HepG2 (cell line): ENCODE results near the gene EVC. TPM values are rescaled to one million over a fixed set of nuclear protein-coding genes. Genes with fewer than 3 reads are reported as not detected.

ENCODE experiments used
- EEA1 ChIP-seq: sonication (generic); formaldehyde crosslinking; IDR thresholded peaks from 2 replicates; pipeline ENCODE4 v1.5.1; 2020; ENCODE audit warnings: mild to moderate bottlenecking, missing genetic modification reagents, borderline replicate concordance
- ERF ChIP-seq: IDR thresholded peaks from 2 replicates; pipeline ENCODE4 v1.6.1; 2018; ENCODE audit warnings: missing biosample characterization, missing genetic modification reagents
- NCOA2 ChIP-seq: sonication (generic); formaldehyde crosslinking; IDR thresholded peaks from 2 replicates; pipeline ENCODE4 v1.8.0; 2022; ENCODE audit warnings: inconsistent platforms
- PAWR ChIP-seq: sonication (generic); formaldehyde crosslinking; IDR thresholded peaks from 2 replicates; pipeline ENCODE4 v1.4.0; 2020; ENCODE audit warnings: missing genetic modification reagents, mild to moderate bottlenecking, borderline replicate concordance
- RARG ChIP-seq: sonication (generic); formaldehyde crosslinking; IDR thresholded peaks from 2 replicates; pipeline ENCODE4 v1.4.0; 2020; ENCODE audit warnings: low read depth, mild to moderate bottlenecking, missing genetic modification reagents
- TARDBP ChIP-seq: sonication (generic); formaldehyde crosslinking; IDR thresholded peaks from 2 replicates; pipeline ENCODE4 v1.8.0; 2022; ENCODE audit warnings: mild to moderate bottlenecking, missing genetic modification reagents
- TBX2 ChIP-seq: sonication (generic); formaldehyde crosslinking; IDR thresholded peaks from 2 replicates; pipeline ENCODE4 v1.5.0; 2020; ENCODE audit warnings: missing genetic modification reagents, mild to moderate bottlenecking, borderline replicate concordance
- U2AF1 ChIP-seq: fragments of 200-400 bp; formaldehyde crosslinking; optimal IDR thresholded peaks from 2 replicates; pipeline ENCODE3; 2017; ENCODE audit warnings: mild to moderate bottlenecking, low read depth, low read length
- ZEB1 ChIP-seq: IDR thresholded peaks from 2 replicates; pipeline ENCODE4 v1.6.1; 2012; ENCODE audit warnings: mild to moderate bottlenecking, low read depth, inconsistent platforms; ENCODE audit not compliant: insufficient replicate concordance
- ZNF331 ChIP-seq: sonication (generic); formaldehyde crosslinking; IDR thresholded peaks from 2 replicates; pipeline ENCODE4 v1.4.0; 2020; ENCODE audit warnings: missing genetic modification reagents
- ZNF431 ChIP-seq: sonication (generic); formaldehyde crosslinking; IDR thresholded peaks from 2 replicates; pipeline ENCODE4 v1.9.0; 2022; ENCODE audit warnings: missing genetic modification reagents, low read depth, mild to moderate bottlenecking, borderline replicate concordance
- ZNF550 ChIP-seq: sonication (generic); formaldehyde crosslinking; IDR thresholded peaks from 2 replicates; pipeline ENCODE4 v1.4.0; 2020; ENCODE audit warnings: mild to moderate bottlenecking, missing genetic modification reagents, borderline replicate concordance
- ZNF777 ChIP-seq: sonication (generic); formaldehyde crosslinking; IDR thresholded peaks from 2 replicates; pipeline ENCODE4 v1.4.0; 2020; ENCODE audit warnings: missing genetic modification reagents
- polyA plus RNA-seq, 8 experiments: library from polyadenylated mRNA; depleted of rRNA in 3 of 8; stranded (reverse) in 7 of 8; unstranded in 1 of 8; fragments of >200 nt; fragmentation: Illumina TruSeq in 4 of 8; extraction: Trizol in 4 of 8; gene quantifications; 2 replicates each; pipeline versions ENCODE4 v1.2.1 to v1.2.3, GENCODE V29; 2011 to 2016; ENCODE audit warnings: low read depth in 4 of 8, missing spikeins in 1 of 8, mixed read lengths in 1 of 8; ENCODE audit not compliant: insufficient read depth in 1 of 8
- total RNA-seq, 5 experiments: library from RNA; depleted of rRNA; stranded (reverse); fragments of >200 nt; fragmentation: Illumina TruSeq; extraction: Trizol; gene quantifications; 2 replicates each; pipeline ENCODE4 v1.2.3, GENCODE V29; 2016; ENCODE audit warnings: low read depth in 1 of 5
- TF ChIP-seq, protein P1 (sequence below): sonication (generic); formaldehyde crosslinking; IDR thresholded peaks from 2 replicates; pipeline ENCODE4 v1.4.0; 2020; ENCODE audit warnings: missing genetic modification reagents; ENCODE audit errors: not compliant biosample characterization
- TF ChIP-seq, protein P2 (sequence below): sonication (generic); formaldehyde crosslinking; IDR thresholded peaks from 2 replicates; pipeline ENCODE4 v1.4.0; 2020; ENCODE audit warnings: missing genetic modification reagents
- TF ChIP-seq, protein P3 (sequence below): sonication (generic); formaldehyde crosslinking; conservative IDR thresholded peaks from 2 replicates; pipeline ENCODE4 v1.4.0; 2020; ENCODE audit warnings: mild to moderate bottlenecking, missing genetic modification reagents, moderate library complexity
- TF ChIP-seq, protein P4 (sequence below): sonication (generic); formaldehyde crosslinking; IDR thresholded peaks from 2 replicates; pipeline ENCODE4 v1.8.0; 2022; ENCODE audit warnings: missing genetic modification reagents, mild to moderate bottlenecking, inconsistent platforms, borderline replicate concordance
- TF ChIP-seq, protein P5 (sequence below): sonication (generic); formaldehyde crosslinking; conservative IDR thresholded peaks from 2 replicates; pipeline ENCODE4 v1.4.0; 2020; ENCODE audit warnings: missing genetic modification reagents
- TF ChIP-seq, protein P6 (sequence below): sonication (generic); formaldehyde crosslinking; IDR thresholded peaks from 2 replicates; pipeline ENCODE4 v1.5.1; 2020; ENCODE audit warnings: missing genetic modification reagents, mild to moderate bottlenecking, borderline replicate concordance

The EVC gene
- total and polyA plus RNA-seq, 2 of the 13 experiments (the other 11 are each of a cell fraction or from before 2014, with no cell fraction given) = 3.1 to 4.9 TPM

DNA sequence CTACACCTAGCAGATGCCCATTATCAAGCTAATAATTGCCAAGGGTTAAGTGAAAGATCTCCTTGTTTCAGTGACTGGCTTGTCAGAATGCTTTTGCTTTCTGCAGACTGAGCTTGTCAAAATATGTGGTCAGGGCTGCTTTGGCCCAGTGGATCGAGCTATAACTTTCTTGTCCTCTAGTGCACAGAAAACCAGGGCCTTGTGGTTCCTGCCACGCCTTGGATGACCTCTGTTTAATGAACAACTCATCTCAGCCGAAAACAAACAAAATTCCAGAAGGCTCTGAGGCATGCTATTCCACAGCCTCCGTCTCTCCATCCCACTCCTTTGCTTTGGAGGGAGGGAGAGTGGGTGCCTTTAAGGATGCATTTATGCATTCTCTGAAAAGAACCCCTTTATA lies 11.3 kb downstream of the EVC start (continued):
- TF ChIP-seq ZNF431 (no peak), ZNF331 (CRISPR knock-in tag) (peak; percentile 90), ZNF777 (CRISPR knock-in tag) (no peak), ERF (CRISPR knock-in tag) (peak; percentile 48; the same call in 1 of the 2 replicates), PAWR (CRISPR knock-in tag) (no peak), U2AF1 (no peak), ZEB1 (no peak), NCOA2 (CRISPR knock-in tag) (peak; percentile 57; the same call in 1 of the 2 replicates), RARG (CRISPR knock-in tag) (no peak), EEA1 (CRISPR knock-in tag) (no peak), ZNF550 (CRISPR knock-in tag) (no peak), TBX2 (0 out of 2 replicates have a peak, but pooled peaks have one; percentile 50), TARDBP (CRISPR knock-in tag) (no peak)
- TF ChIP-seq, protein P1, sequence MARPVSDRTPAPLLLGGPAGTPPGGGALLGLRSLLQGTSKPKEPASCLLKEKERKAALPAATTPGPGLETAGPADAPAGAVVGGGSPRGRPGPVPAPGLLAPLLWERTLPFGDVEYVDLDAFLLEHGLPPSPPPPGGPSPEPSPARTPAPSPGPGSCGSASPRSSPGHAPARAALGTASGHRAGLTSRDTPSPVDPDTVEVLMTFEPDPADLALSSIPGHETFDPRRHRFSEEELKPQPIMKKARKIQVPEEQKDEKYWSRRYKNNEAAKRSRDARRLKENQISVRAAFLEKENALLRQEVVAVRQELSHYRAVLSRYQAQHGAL (CRISPR knock-in tag) = no peak
- TF ChIP-seq, protein P2, sequence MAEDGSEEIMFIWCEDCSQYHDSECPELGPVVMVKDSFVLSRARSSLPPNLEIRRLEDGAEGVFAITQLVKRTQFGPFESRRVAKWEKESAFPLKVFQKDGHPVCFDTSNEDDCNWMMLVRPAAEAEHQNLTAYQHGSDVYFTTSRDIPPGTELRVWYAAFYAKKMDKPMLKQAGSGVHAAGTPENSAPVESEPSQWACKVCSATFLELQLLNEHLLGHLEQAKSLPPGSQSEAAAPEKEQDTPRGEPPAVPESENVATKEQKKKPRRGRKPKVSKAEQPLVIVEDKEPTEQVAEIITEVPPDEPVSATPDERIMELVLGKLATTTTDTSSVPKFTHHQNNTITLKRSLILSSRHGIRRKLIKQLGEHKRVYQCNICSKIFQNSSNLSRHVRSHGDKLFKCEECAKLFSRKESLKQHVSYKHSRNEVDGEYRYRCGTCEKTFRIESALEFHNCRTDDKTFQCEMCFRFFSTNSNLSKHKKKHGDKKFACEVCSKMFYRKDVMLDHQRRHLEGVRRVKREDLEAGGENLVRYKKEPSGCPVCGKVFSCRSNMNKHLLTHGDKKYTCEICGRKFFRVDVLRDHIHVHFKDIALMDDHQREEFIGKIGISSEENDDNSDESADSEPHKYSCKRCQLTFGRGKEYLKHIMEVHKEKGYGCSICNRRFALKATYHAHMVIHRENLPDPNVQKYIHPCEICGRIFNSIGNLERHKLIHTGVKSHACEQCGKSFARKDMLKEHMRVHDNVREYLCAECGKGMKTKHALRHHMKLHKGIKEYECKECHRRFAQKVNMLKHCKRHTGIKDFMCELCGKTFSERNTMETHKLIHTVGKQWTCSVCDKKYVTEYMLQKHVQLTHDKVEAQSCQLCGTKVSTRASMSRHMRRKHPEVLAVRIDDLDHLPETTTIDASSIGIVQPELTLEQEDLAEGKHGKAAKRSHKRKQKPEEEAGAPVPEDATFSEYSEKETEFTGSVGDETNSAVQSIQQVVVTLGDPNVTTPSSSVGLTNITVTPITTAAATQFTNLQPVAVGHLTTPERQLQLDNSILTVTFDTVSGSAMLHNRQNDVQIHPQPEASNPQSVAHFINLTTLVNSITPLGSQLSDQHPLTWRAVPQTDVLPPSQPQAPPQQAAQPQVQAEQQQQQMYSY = peak; percentile 96
- TF ChIP-seq, protein P3, sequence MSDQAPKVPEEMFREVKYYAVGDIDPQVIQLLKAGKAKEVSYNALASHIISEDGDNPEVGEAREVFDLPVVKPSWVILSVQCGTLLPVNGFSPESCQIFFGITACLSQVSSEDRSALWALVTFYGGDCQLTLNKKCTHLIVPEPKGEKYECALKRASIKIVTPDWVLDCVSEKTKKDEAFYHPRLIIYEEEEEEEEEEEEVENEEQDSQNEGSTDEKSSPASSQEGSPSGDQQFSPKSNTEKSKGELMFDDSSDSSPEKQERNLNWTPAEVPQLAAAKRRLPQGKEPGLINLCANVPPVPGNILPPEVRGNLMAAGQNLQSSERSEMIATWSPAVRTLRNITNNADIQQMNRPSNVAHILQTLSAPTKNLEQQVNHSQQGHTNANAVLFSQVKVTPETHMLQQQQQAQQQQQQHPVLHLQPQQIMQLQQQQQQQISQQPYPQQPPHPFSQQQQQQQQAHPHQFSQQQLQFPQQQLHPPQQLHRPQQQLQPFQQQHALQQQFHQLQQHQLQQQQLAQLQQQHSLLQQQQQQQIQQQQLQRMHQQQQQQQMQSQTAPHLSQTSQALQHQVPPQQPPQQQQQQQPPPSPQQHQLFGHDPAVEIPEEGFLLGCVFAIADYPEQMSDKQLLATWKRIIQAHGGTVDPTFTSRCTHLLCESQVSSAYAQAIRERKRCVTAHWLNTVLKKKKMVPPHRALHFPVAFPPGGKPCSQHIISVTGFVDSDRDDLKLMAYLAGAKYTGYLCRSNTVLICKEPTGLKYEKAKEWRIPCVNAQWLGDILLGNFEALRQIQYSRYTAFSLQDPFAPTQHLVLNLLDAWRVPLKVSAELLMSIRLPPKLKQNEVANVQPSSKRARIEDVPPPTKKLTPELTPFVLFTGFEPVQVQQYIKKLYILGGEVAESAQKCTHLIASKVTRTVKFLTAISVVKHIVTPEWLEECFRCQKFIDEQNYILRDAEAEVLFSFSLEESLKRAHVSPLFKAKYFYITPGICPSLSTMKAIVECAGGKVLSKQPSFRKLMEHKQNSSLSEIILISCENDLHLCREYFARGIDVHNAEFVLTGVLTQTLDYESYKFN (CRISPR knock-in tag) = peak; percentile 73
- TF ChIP-seq, protein P4, sequence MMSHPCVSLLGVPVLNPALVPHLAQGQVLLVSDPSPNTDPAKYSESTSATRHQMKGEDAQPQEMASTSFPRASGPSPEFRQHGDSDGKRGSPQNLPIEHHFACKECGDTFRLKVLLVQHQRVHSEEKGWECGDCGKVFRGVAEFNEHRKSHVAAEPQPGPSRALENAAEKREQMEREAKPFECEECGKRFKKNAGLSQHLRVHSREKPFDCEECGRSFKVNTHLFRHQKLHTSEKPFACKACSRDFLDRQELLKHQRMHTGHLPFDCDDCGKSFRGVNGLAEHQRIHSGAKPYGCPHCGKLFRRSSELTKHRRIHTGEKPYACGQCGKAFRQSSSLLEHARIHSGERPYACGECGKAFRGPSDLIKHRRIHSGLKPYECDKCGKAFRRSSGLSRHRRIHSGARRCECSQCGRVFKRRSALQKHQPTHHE (CRISPR knock-in tag) = no peak
- TF ChIP-seq, protein P5, sequence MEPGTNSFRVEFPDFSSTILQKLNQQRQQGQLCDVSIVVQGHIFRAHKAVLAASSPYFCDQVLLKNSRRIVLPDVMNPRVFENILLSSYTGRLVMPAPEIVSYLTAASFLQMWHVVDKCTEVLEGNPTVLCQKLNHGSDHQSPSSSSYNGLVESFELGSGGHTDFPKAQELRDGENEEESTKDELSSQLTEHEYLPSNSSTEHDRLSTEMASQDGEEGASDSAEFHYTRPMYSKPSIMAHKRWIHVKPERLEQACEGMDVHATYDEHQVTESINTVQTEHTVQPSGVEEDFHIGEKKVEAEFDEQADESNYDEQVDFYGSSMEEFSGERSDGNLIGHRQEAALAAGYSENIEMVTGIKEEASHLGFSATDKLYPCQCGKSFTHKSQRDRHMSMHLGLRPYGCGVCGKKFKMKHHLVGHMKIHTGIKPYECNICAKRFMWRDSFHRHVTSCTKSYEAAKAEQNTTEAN (CRISPR knock-in tag) = no peak
- TF ChIP-seq, protein P6, sequence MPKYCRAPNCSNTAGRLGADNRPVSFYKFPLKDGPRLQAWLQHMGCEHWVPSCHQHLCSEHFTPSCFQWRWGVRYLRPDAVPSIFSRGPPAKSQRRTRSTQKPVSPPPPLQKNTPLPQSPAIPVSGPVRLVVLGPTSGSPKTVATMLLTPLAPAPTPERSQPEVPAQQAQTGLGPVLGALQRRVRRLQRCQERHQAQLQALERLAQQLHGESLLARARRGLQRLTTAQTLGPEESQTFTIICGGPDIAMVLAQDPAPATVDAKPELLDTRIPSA = no peak
